SK-N-MC (cell line): Measurements from ENCODE around the gene MED13L.

Source experiments
- EZH2 ChIP-seq: fragments of 200-600 bp; sonication (generic); IDR thresholded peaks from one replicate; pipeline ENCODE4 v1.6.1; 2017; ENCODE audit warnings: antibody characterized with exemption
- POLR2AphosphoS5 ChIP-seq: IDR thresholded peaks from 2 replicates; pipeline ENCODE4 v1.6.1; 2012; ENCODE audit warnings: mild to moderate bottlenecking, low read depth, low read length, borderline replicate concordance

GRCh38 chr12:116227811-116228210 is 49.7 kb downstream of the MED13L start:
- TF ChIP-seq EZH2 (no peak), POLR2AphosphoS5 (no peak)
